ENCODE measurements around the gene ARID4B. TPM values are rescaled to one million over a fixed set of nuclear protein-coding genes. Genes with fewer than 3 reads are reported as not detected.
"Not testable (repeated sequence)": the region's sequence is repeated elsewhere in the genome, so short reads cannot be mapped to it uniquely, and the experiment has no call there.

ARID4B gene
- total and polyA plus RNA-seq, 2 donors (not counting 1 experiment from before 2014, with no cell fraction given), result 15.3 to 42.4 TPM

DNA sequence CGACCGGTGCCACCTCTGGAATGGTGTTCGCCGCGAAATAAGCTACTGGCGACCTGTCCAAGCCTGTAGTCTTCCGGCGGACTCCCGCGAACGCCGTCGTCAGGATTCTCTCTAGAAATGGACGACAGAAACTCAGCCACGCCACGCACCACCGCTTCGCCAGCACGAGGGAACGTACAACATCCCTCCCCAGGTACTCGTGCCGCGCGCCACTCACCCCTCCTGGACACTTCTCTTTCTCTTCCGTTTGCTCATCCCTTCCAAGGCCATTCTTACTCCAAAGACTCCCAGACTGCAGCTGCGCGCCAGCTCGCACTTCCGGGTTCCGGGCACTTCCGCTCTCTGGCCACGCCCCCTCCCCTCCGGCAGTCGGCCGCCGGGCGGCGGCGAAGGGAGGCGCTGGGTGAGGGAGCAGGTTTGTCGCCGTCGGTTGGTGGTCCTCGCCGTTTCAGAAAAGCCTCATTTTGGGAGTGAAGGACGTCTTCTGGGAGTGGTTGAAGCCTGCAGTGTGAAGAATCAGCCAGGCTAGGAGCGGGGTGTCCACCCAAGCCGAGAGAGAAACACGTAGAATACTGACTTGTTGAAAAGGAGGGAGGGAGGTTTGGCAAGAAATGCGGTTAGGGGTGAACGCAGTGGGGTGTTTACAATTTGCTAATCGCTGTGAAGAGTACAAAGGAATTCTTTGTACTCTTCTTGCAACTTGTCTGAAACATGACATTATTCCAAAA is 166.9 kb downstream of the ARID4B start, which contains the start of gene RBM34:
RBM34 (minus strand) TSS at position 294 of the 728 bp plus-strand sequence; CDS start at position 270, 24 bp downstream.
- Histone ChIP-seq H3K36me3 (ENCODE audit: control insufficient read depth, insufficient read depth, low read length) (peaks cover 3% of the 10 kb centered on the region), H3K9me3 (ENCODE audit: control insufficient read depth, insufficient read depth, low read depth, low read length) (no peaks in the 10 kb centered on the region), H3K27ac (ENCODE audit: insufficient read depth, low read length) (peak within 1 kb of the TSS; percentile 93), H3K79me2 (ENCODE audit: control insufficient read depth, insufficient read depth, low read length) (peaks cover 17% of the 10 kb centered on the region), H3K9ac (ENCODE audit: insufficient read depth, low read length) (peak within 1 kb of the TSS; percentile 88), H4K20me1 (ENCODE audit: control insufficient read depth, extremely low read depth, insufficient read depth, low read length) (no peaks in the 10 kb centered on the region), H2AFZ (ENCODE audit: low read length) (peak within 1 kb of the TSS; percentile 98), H3K4me3 (replicated peaks in 1 of 4; ENCODE audit: control extremely low read depth in 1 of 4, insufficient read depth in 1 of 4, low read depth in 3 of 4, low read length in 4 of 4) (peak within 1 kb of the TSS; percentile 78 to 98 (median 96)), H3K27me3 (ENCODE audit: control insufficient read depth, insufficient read depth, low read length) (no peaks in the 10 kb centered on the region), H3K4me1 (ENCODE audit: control insufficient read depth, extremely low read depth, insufficient read depth, low read length) (no peaks in the 10 kb centered on the region), H3K4me2 (ENCODE audit: extremely low read depth, insufficient read depth, low read length) (peak within 1 kb of the TSS; percentile 69)
- DNase-seq (ENCODE audit: low read depth in 2 of 2), result peak; percentile 87 to 90
- TF ChIP-seq EZH2 (IDR thresholded peaks at IDR 0.05; ENCODE audit: low read length, missing control alignments), result no peak
- TF ChIP-seq, protein P1, sequence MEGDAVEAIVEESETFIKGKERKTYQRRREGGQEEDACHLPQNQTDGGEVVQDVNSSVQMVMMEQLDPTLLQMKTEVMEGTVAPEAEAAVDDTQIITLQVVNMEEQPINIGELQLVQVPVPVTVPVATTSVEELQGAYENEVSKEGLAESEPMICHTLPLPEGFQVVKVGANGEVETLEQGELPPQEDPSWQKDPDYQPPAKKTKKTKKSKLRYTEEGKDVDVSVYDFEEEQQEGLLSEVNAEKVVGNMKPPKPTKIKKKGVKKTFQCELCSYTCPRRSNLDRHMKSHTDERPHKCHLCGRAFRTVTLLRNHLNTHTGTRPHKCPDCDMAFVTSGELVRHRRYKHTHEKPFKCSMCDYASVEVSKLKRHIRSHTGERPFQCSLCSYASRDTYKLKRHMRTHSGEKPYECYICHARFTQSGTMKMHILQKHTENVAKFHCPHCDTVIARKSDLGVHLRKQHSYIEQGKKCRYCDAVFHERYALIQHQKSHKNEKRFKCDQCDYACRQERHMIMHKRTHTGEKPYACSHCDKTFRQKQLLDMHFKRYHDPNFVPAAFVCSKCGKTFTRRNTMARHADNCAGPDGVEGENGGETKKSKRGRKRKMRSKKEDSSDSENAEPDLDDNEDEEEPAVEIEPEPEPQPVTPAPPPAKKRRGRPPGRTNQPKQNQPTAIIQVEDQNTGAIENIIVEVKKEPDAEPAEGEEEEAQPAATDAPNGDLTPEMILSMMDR (conservative IDR thresholded peaks at IDR 0.05 in 1 of 2, IDR thresholded peaks at IDR 0.05 in 1 of 2; ENCODE audit: low read depth in 1 of 2, low read length in 2 of 2), result peak in 1 of 2 donors; percentile 28

DNA sequence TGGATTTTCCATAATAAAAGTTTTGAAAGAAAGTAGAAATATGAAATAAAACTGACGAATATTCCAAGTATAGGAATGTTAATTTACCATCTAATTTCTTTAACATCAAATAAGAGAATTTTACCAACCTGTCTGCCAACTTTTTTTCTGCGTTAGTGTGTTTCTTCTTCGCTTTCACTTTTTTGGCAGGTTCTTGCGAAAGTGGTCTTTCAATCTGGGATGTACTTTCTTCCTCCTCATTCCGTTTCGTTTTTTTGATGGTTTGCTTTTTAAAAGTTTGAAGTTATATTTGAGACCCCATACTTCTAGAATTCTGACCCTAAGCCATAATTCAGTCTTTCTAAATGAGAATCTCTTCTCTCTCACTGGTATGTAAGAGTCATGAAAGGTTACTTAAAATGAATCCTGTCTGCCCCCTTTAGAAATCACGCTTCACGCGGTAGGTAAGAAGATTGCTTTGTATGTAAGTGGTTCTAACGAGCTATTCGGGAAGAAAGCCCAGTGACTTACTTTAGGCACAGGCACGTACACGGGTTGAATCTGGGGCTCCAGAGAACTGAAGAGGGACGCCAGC is 167.5 kb downstream of the ARID4B start:
- Histone ChIP-seq H3K4me3 (replicated peaks in 1 of 4; ENCODE audit: control extremely low read depth in 1 of 4, insufficient read depth in 1 of 4, low read depth in 3 of 4, low read length in 4 of 4) (peak overlapping the region; percentile 78 to 98 (median 96)), H3K4me1 (ENCODE audit: control insufficient read depth, extremely low read depth, insufficient read depth, low read length) (no peaks in the 10 kb centered on the region), H3K9me3 (ENCODE audit: control insufficient read depth, insufficient read depth, low read depth, low read length) (no peaks in the 10 kb centered on the region), H3K9ac (ENCODE audit: insufficient read depth, low read length) (peak overlapping the region; percentile 88), H4K20me1 (ENCODE audit: control insufficient read depth, extremely low read depth, insufficient read depth, low read length) (no peaks in the 10 kb centered on the region), H3K79me2 (ENCODE audit: control insufficient read depth, insufficient read depth, low read length) (peaks cover 17% of the 10 kb centered on the region), H3K36me3 (ENCODE audit: control insufficient read depth, insufficient read depth, low read length) (peaks cover 3% of the 10 kb centered on the region), H2AFZ (ENCODE audit: low read length) (peak overlapping the region; percentile 94), H3K4me2 (ENCODE audit: extremely low read depth, insufficient read depth, low read length) (peak overlapping the region; percentile 69), H3K27ac (ENCODE audit: insufficient read depth, low read length) (peak overlapping the region; percentile 93), H3K27me3 (ENCODE audit: control insufficient read depth, insufficient read depth, low read length) (no peaks in the 10 kb centered on the region)
- peak; percentile 67 to 74 for DNase-seq (ENCODE audit: low read depth in 2 of 2)
- TF ChIP-seq, protein P1 (conservative IDR thresholded peaks at IDR 0.05 in 1 of 2, IDR thresholded peaks at IDR 0.05 in 1 of 2; ENCODE audit: low read depth in 1 of 2, low read length in 2 of 2), result no peak
- TF ChIP-seq EZH2 (IDR thresholded peaks at IDR 0.05; ENCODE audit: low read length, missing control alignments), result no peak

DNA sequence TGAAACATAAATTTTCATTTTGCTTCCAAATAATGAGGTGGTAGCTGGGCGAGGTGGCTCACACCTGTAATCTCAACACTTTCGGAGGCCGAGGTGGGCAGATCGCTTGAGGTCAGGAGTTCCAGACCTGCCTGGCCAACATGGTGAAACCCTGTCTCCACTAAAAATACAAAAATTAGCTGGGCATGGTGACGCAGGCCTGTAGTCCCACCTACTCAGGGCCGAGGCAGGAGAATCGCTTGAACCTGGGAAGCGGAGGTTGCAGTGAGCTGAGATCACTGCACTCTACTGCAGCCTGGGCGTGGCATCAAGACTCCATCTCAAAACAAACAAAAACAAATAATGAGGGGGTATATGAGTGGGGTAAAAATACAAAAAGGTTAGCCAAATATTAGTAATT is 168.0 kb downstream of the ARID4B start:
- H3K9me3 ChIP-seq (ENCODE audit: control insufficient read depth, insufficient read depth, low read depth, low read length); H2AFZ ChIP-seq (ENCODE audit: low read length); H3K27me3 ChIP-seq (ENCODE audit: control insufficient read depth, insufficient read depth, low read length); H3K36me3 ChIP-seq (ENCODE audit: control insufficient read depth, insufficient read depth, low read length); DNase-seq (ENCODE audit: low read depth in 2 of 2); H4K20me1 ChIP-seq (ENCODE audit: control insufficient read depth, extremely low read depth, insufficient read depth, low read length); H3K9ac ChIP-seq (ENCODE audit: insufficient read depth, low read length); H3K4me1 ChIP-seq (ENCODE audit: control insufficient read depth, extremely low read depth, insufficient read depth, low read length); H3K27ac ChIP-seq (ENCODE audit: insufficient read depth, low read length): not testable (repeated sequence)
- Histone ChIP-seq H3K4me3 (replicated peaks in 1 of 4; ENCODE audit: control extremely low read depth in 1 of 4, insufficient read depth in 1 of 4, low read depth in 3 of 4, low read length in 4 of 4) (peak overlapping the region; percentile 78 to 98 (median 96)), H3K4me2 (ENCODE audit: extremely low read depth, insufficient read depth, low read length) (peak overlapping the region; percentile 69), H3K79me2 (ENCODE audit: control insufficient read depth, insufficient read depth, low read length) (peaks cover 17% of the 10 kb centered on the region)

DNA sequence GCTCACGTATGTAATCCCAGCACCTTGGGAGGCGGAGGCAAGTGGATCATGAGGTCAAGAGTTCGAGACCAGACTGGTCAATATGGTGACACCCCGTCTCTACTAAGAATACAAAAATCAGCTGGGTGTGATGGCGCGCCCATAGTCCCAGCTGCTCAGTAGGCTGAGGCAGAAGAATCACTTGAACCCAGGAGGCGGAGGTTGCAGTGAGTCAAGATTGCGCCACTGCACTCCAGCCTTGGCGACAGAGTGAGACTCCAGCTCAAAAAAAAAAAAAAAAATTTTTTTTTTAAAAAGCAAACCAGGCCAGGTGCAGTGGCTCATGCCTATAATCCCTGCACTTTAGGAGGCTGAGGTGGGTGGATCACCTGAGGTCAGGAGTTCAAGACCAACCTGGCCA is 168.7 kb downstream of the ARID4B start:
- not testable (repeated sequence) for H3K36me3 ChIP-seq (ENCODE audit: control insufficient read depth, insufficient read depth, low read length); H3K4me3 ChIP-seq (replicated peaks in 1 of 4; ENCODE audit: control extremely low read depth in 1 of 4, insufficient read depth in 1 of 4, low read depth in 3 of 4, low read length in 4 of 4); H3K9me3 ChIP-seq (ENCODE audit: control insufficient read depth, insufficient read depth, low read depth, low read length); H2AFZ ChIP-seq (ENCODE audit: low read length); DNase-seq (ENCODE audit: low read depth in 2 of 2); H3K4me1 ChIP-seq (ENCODE audit: control insufficient read depth, extremely low read depth, insufficient read depth, low read length); H4K20me1 ChIP-seq (ENCODE audit: control insufficient read depth, extremely low read depth, insufficient read depth, low read length); H3K9ac ChIP-seq (ENCODE audit: insufficient read depth, low read length); H3K4me2 ChIP-seq (ENCODE audit: extremely low read depth, insufficient read depth, low read length); H3K27ac ChIP-seq (ENCODE audit: insufficient read depth, low read length); H3K27me3 ChIP-seq (ENCODE audit: control insufficient read depth, insufficient read depth, low read length)
- H3K79me2 ChIP-seq (ENCODE audit: control insufficient read depth, insufficient read depth, low read length), result peaks cover 17% of the 10 kb centered on the region
